Retinal pigment epithelial cell (primary cell): ENCODE data around the gene FAM53B.

Source experiments
- DNase-seq: peaks from one replicate; pipeline ENCODE4 v3.0.0-alpha.2; 2010; ENCODE audit warnings: low read depth
- H3K4me3 ChIP-seq: 2 replicates; pipeline ENCODE4 v1.5.1; 2011; ENCODE audit warnings: mild to moderate bottlenecking, low read length, control low read depth, moderate library complexity
- CTCF ChIP-seq: conservative IDR thresholded peaks from 2 replicates; pipeline ENCODE4 v1.5.1; 2011; ENCODE audit warnings: low read depth, low read length, control low read depth, inconsistent platforms

Gene FAM53B

GRCh38 chr10:124628676-124629021 is 115.5 kb downstream of the FAM53B start:
- no peak for TF ChIP-seq CTCF

GRCh38 chr10:124627866-124628675 is 116.1 kb downstream of the FAM53B start:
- no peak for TF ChIP-seq CTCF
- no peak overlapping the region for H3K4me3 ChIP-seq
- DNase-seq, result no peak

More at GRCh38 chr10:124628676-124629021, 115.5 kb downstream of the FAM53B start:
- no peak overlapping the region for H3K4me3 ChIP-seq
- DNase-seq, result no peak

- TF ChIP-seq CTCF, result no peak
- DNase-seq, result no peak
- no peak overlapping the region for H3K4me3 ChIP-seq
These were observed 117.3 kb downstream of the FAM53B start for GRCh38 chr10:124626759-124627380.

GRCh38 chr10:124625831-124626238 is 118.3 kb downstream of the FAM53B start:
- no peak for DNase-seq
- no peak overlapping the region for H3K4me3 ChIP-seq
- no peak for TF ChIP-seq CTCF

GRCh38 chr10:124624895-124625294 is 119.3 kb downstream of the FAM53B start:
- TF ChIP-seq CTCF, result no peak
- DNase-seq, result no peak
- no peak overlapping the region for H3K4me3 ChIP-seq

GRCh38 chr10:124624466-124624865 is 119.7 kb downstream of the FAM53B start:
- DNase-seq, result no peak
- no peak overlapping the region for H3K4me3 ChIP-seq
- no peak for TF ChIP-seq CTCF

- TF ChIP-seq CTCF, result no peak
- no peak overlapping the region for H3K4me3 ChIP-seq
- DNase-seq, result no peak
These were observed 120.2 kb downstream of the FAM53B start for GRCh38 chr10:124624006-124624405.
